OCI-LY1 (cell line): ENCODE data around the gene WNT7B.
A peak's percentile ranks its signal among the peaks of the same experiment; 100 is the strongest.

Source experiments
- H2AFZ ChIP-seq: fragments of 200-600 bp; sonication (generic), shearing (Covaris generic); 2 replicates; pipeline ENCODE4 v1.6.0; 2014; ENCODE audit warnings: antibody characterized with exemption, mild to moderate bottlenecking, low read length
- H3F3A ChIP-seq: fragments of 200-600 bp; sonication (generic), shearing (Covaris generic); 2 replicates; pipeline ENCODE4 v1.6.0; 2014; ENCODE audit warnings: mild to moderate bottlenecking, antibody characterized with exemption, low read length, moderate library complexity; ENCODE audit not compliant: insufficient read depth
- H3K27ac ChIP-seq: fragments of 200-600 bp; sonication (generic); 2 replicates; pipeline ENCODE4 v1.5.1; 2014; ENCODE audit warnings: low read length, mixed run types, mild to moderate bottlenecking, low read depth; ENCODE audit not compliant: poor library complexity, severe bottlenecking
- H3K27me3 ChIP-seq: fragments of 200-600 bp; sonication (generic); 2 replicates; pipeline ENCODE4 v1.6.0; 2014; ENCODE audit warnings: antibody characterized with exemption, mild to moderate bottlenecking, low read length, moderate library complexity; ENCODE audit not compliant: insufficient read depth
- H3K36me3 ChIP-seq: fragments of 200-600 bp; sonication (generic); 2 replicates; pipeline ENCODE4 v1.6.1; 2014; ENCODE audit warnings: mild to moderate bottlenecking, antibody characterized with exemption, low read length, moderate library complexity, mixed read lengths; ENCODE audit not compliant: insufficient read depth
- H3K4me1 ChIP-seq: fragments of 200-600 bp; sonication (generic); 2 replicates; pipeline ENCODE4 v1.5.1; 2014; ENCODE audit warnings: mild to moderate bottlenecking, low read length, moderate library complexity; ENCODE audit not compliant: insufficient read depth, severe bottlenecking
- H3K4me2 ChIP-seq: fragments of 200-600 bp; sonication (generic), shearing (Covaris generic); 2 replicates; pipeline ENCODE4 v1.6.1; 2014; ENCODE audit warnings: low read length
- H3K4me3 ChIP-seq: fragments of 200-600 bp; sonication (generic); 2 replicates; pipeline ENCODE4 v1.5.1; 2014; ENCODE audit warnings: low read length, low read depth, mild to moderate bottlenecking, mixed read lengths; ENCODE audit not compliant: poor library complexity, severe bottlenecking
- H3K79me2 ChIP-seq: fragments of 200-600 bp; shearing (Covaris generic); 2 replicates; pipeline ENCODE4 v1.6.1; 2016; ENCODE audit warnings: mixed run types, low read length, mixed read lengths; ENCODE audit not compliant: insufficient read depth
- H3K9ac ChIP-seq: fragments of 200-600 bp; sonication (generic), shearing (Covaris generic); 2 replicates; pipeline ENCODE4 v1.6.1; 2014; ENCODE audit warnings: mild to moderate bottlenecking, low read length, mixed read lengths
- H3K9me2 ChIP-seq: fragments of 200-600 bp; sonication (generic), shearing (Covaris generic); 2 replicates; pipeline ENCODE4 v1.6.1; 2014; ENCODE audit warnings: low read depth, mild to moderate bottlenecking, low read length, mixed read lengths
- H3K9me3 ChIP-seq: fragments of 200-600 bp; shearing (Covaris generic); 2 replicates; pipeline ENCODE4 v1.6.1; 2014; ENCODE audit warnings: low read length, mixed read lengths
- H4K20me1 ChIP-seq: fragments of 200-600 bp; sonication (generic), shearing (Covaris generic); 2 replicates; pipeline ENCODE4 v1.6.0; 2016; ENCODE audit warnings: mild to moderate bottlenecking, low read length; ENCODE audit not compliant: insufficient read depth
- EZH2 ChIP-seq: fragments of 200-600 bp; sonication (generic), shearing (Covaris generic); IDR thresholded peaks from 2 replicates; pipeline ENCODE4 v1.8.0; 2017; ENCODE audit warnings: borderline replicate concordance, mixed run types, mild to moderate bottlenecking, antibody characterized with exemption, low read length, moderate library complexity, mixed read lengths
- TF ChIP-seq, protein P1 (sequence below): fragments of 200-600 bp; sonication (generic), shearing (Covaris generic); IDR thresholded peaks from 2 replicates; pipeline ENCODE4 v1.5.1; 2017; ENCODE audit warnings: mild to moderate bottlenecking, antibody characterized with exemption, low read length, moderate library complexity, mixed read lengths

The WNT7B gene

DNA sequence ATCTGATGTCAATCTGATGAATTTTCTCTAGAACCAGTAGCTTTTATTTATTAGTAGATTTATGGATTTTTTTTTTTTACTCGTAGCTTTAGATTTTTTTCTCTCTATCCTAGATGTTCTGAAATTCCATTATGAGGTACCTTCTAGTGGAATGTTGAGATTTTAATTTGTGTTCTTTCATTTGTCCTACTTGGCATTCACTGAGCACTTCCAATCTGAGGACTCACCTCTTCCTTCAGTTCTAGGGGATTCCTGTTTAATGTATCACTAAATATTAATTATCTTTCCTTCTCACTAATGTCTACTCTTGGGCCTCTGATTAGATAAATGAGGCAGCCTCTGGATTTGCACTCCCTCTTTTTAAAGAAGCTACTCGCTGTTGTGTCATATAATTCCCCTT lies 40.2 kb upstream of the WNT7B start:
- Histone ChIP-seq H3K79me2 (no peaks in the 10 kb centered on the region), H3K4me1 (peaks cover 12% of the 10 kb centered on the region), H4K20me1 (no peaks in the 10 kb centered on the region), H3K4me3 (no peak overlapping the region), H3K9me2 (no peaks in the 10 kb centered on the region), H3K9me3 (no peaks in the 10 kb centered on the region), H3K27me3 (peaks cover 10% of the 10 kb centered on the region; the same call in 1 of the 2 replicates), H3K9ac (no peak overlapping the region), H2AFZ (no peak overlapping the region), H3K36me3 (no peaks in the 10 kb centered on the region), H3K27ac (no peak overlapping the region), H3K4me2 (no peak overlapping the region), H3F3A (no peaks in the 10 kb centered on the region)
- TF ChIP-seq, protein P1, sequence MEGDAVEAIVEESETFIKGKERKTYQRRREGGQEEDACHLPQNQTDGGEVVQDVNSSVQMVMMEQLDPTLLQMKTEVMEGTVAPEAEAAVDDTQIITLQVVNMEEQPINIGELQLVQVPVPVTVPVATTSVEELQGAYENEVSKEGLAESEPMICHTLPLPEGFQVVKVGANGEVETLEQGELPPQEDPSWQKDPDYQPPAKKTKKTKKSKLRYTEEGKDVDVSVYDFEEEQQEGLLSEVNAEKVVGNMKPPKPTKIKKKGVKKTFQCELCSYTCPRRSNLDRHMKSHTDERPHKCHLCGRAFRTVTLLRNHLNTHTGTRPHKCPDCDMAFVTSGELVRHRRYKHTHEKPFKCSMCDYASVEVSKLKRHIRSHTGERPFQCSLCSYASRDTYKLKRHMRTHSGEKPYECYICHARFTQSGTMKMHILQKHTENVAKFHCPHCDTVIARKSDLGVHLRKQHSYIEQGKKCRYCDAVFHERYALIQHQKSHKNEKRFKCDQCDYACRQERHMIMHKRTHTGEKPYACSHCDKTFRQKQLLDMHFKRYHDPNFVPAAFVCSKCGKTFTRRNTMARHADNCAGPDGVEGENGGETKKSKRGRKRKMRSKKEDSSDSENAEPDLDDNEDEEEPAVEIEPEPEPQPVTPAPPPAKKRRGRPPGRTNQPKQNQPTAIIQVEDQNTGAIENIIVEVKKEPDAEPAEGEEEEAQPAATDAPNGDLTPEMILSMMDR = no peak
- TF ChIP-seq EZH2 = no peak

DNA sequence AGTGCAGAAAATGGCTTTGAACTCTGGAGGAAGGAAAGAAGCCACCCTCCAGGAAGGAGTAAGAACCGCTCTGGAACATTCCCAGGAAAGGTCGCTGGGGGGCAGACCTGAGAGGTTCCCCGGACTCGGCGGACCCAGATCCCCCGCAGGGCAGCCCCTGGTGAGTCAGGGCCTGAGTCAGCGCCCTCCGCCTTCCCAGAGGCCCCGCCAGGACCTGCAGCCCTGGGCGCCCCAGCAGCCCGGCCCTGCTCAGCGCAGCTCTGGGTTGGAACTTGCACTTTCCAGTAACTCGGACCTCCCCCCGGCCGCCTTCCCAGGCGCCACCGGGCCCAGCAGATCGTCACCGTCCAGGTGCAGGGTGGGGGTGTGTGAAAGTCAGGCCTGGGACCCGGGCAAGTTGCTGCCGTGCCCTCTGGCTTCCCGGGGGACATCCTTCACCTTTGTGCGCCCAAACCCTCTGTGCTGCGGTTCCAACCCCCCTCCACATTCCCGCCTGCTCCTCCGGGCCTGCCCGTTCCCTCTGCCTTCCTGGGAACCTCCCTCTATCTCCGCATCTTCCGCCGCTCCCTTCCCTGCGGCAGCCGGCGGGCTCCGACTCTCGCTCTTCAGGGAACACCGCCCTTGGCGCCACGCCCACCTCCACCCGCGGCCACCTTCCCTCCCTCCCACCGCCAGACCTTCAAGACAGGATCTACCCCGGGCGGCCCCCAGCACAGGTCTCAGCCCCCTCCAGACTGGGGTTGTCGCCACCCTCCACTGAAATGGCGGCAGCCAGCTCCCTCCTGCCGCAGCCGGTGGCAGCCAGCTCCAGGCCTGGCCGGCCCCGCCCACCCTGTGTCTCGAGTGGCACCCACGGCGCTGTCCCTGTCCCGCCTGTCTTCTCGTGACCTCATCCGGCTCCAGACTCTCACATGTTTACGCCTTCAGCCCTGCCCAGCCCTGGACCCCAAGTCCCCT lies 36.8 kb upstream of the WNT7B start:
- H3K4me1 ChIP-seq = peaks cover 12% of the 10 kb centered on the region
- H3K4me2 ChIP-seq = peak overlapping the region; percentile 79
- H3K9ac ChIP-seq = peak overlapping the region; percentile 48
- TF ChIP-seq, protein P1 = peak; percentile 68; the same call in 1 of the 2 replicates
- no peak for TF ChIP-seq EZH2
- no peaks in the 10 kb centered on the region for H4K20me1 ChIP-seq
- no peaks in the 10 kb centered on the region; the same call in 1 of the 2 replicates for H3K36me3 ChIP-seq
- H2AFZ ChIP-seq = no peak overlapping the region
- H3K9me2 ChIP-seq = no peaks in the 10 kb centered on the region
- peak overlapping the region; percentile 64 for H3K4me3 ChIP-seq
- H3K27ac ChIP-seq = no peak overlapping the region
- peaks cover 10% of the 10 kb centered on the region; the same call in 1 of the 2 replicates for H3K27me3 ChIP-seq
- no peaks in the 10 kb centered on the region for H3F3A ChIP-seq
- no peaks in the 10 kb centered on the region for H3K79me2 ChIP-seq
- H3K9me3 ChIP-seq = no peaks in the 10 kb centered on the region

DNA sequence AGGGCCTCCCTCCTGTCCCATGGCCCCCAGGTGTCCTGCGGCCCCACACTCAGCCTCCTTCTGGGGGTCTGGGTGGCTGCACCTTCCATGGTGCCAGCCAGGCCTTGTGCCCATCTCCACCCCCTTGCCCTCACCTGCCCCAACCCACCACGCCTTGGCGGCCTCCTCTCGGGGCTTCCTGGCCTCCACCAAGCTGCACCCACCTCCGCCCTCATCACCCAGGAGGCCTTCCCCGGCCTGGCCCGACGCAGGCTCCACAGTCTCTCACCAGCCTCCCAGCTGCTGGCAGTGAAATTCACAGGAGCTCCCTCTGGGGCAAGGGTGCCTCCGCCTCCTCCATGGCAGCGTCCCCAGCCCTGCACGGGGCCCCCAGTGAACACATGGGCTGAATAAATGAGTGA lies 35.9 kb upstream of the WNT7B start:
- Histone ChIP-seq H3K9me2 (no peaks in the 10 kb centered on the region), H3K27me3 (peaks cover 10% of the 10 kb centered on the region; the same call in 1 of the 2 replicates), H3F3A (no peaks in the 10 kb centered on the region), H3K4me1 (peaks cover 12% of the 10 kb centered on the region), H3K9me3 (no peaks in the 10 kb centered on the region), H2AFZ (no peak overlapping the region), H3K4me2 (peak overlapping the region; percentile 79; the same call in 1 of the 2 replicates), H3K4me3 (peak overlapping the region; percentile 64), H3K36me3 (no peaks in the 10 kb centered on the region; the same call in 1 of the 2 replicates), H3K9ac (peak overlapping the region; percentile 48; the same call in 1 of the 2 replicates), H3K27ac (no peak overlapping the region), H3K79me2 (no peaks in the 10 kb centered on the region), H4K20me1 (no peaks in the 10 kb centered on the region)
- no peak for TF ChIP-seq EZH2
- TF ChIP-seq, protein P1 = no peak
